ENCODE results near the gene STAC3.

- TF ChIP-seq CREM (IDR thresholded peaks at IDR 0.05; ENCODE audit: low read depth) (no peak), CHD2 (IDR thresholded peaks at IDR 0.05; ENCODE audit: borderline replicate concordance, low read depth, low read length) (no peak), IRF3 (IDR thresholded peaks at IDR 0.05) (no peak), EP300 (IDR thresholded peaks at IDR 0.05; ENCODE audit: borderline replicate concordance in 1 of 2, control insufficient read depth in 1 of 2, low read depth in 2 of 2, low read length in 2 of 2) (no peak), CTCF (IDR thresholded peaks at IDR 0.05 in 2 of 3, conservative IDR thresholded peaks at IDR 0.05 in 1 of 3; ENCODE audit: control insufficient read depth in 2 of 3, extremely low read depth in 1 of 3, insufficient read depth in 1 of 3, low read depth in 3 of 3, low read length in 3 of 3) (no peak), HDAC2 (IDR thresholded peaks at IDR 0.05) (no peak), POLR2AphosphoS5 (IDR thresholded peaks at IDR 0.05; ENCODE audit: low read length) (no peak), EZH2 (IDR thresholded peaks at IDR 0.05; ENCODE audit: borderline replicate concordance, control insufficient read depth, low read depth, low read length) (no peak), FOXK2 (IDR thresholded peaks at IDR 0.05) (no peak), ZBTB33 (IDR thresholded peaks at IDR 0.05) (no peak), ZNF24 (IDR thresholded peaks at IDR 0.05) (no peak), MXI1 (IDR thresholded peaks at IDR 0.05; ENCODE audit: low read depth, low read length) (no peak)
- TF ChIP-seq, protein P1, sequence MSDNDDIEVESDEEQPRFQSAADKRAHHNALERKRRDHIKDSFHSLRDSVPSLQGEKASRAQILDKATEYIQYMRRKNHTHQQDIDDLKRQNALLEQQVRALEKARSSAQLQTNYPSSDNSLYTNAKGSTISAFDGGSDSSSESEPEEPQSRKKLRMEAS (IDR thresholded peaks at IDR 0.05; ENCODE audit: low read depth, low read length): no peak
Measured at GRCh38 chr12:57205931-57206330, 45.1 kb downstream of the STAC3 start.

Data from GM12878 (cell line).